GM10266 (cell line): ENCODE data around the gene ACKR1.

ENCODE experiments used
- DNase-seq: peaks from one replicate; pipeline ENCODE4 v3.0.0; 2012; ENCODE audit errors: extremely low spot score
- CTCF ChIP-seq: IDR thresholded peaks from 2 replicates; pipeline ENCODE4 v1.5.1; 2012; ENCODE audit warnings: mild to moderate bottlenecking, low read depth; ENCODE audit not compliant: control insufficient read depth, insufficient read depth; ENCODE audit errors: missing control alignments

ACKR1 gene

GRCh38 chr1:159170639-159171038 is 34.0 kb upstream of the ACKR1 start:
- no peak for DNase-seq
- no peak for TF ChIP-seq CTCF

- no peak for DNase-seq
- no peak for TF ChIP-seq CTCF
Measured at GRCh38 chr1:159171254-159171687, 33.4 kb upstream of the ACKR1 start, which contains the start of gene CADM3. TSS of gene CADM3 (plus strand) at chr1:159171615. CDS start at chr1:159171766, 151 bp downstream.

GRCh38 chr1:159171688-159172501 is 32.8 kb upstream of the ACKR1 start:
- TF ChIP-seq CTCF: no peak
- no peak for DNase-seq

GRCh38 chr1:159172614-159173291 is 31.9 kb upstream of the ACKR1 start:
- no peak for DNase-seq
- no peak for TF ChIP-seq CTCF

GRCh38 chr1:159173320-159173719 is 31.4 kb upstream of the ACKR1 start:
- peak; percentile 26 for DNase-seq
- TF ChIP-seq CTCF: no peak

GRCh38 chr1:159175571-159175970 is 29.1 kb upstream of the ACKR1 start:
- no peak for TF ChIP-seq CTCF
- no peak for DNase-seq
